Cerebellar cortex (tissue), 1 donor: Measurements from ENCODE around the gene FAM228A.
A peak's percentile ranks its signal among the peaks of the same experiment; 100 is the strongest.

Experiments used
- DNase-seq: peaks from one replicate; pipeline ENCODE4 v3.0.0-alpha.2; 2015; ENCODE audit warnings: low spot score

Gene FAM228A

GRCh38 chr2:24225499-24226242, 50.8 kb downstream of the FAM228A start:
- no peak for DNase-seq

GRCh38 chr2:24228470-24228869, 53.6 kb downstream of the FAM228A start:
- DNase-seq = peak; percentile 20

- no peak for DNase-seq
These were observed 56.6 kb downstream of the FAM228A start for GRCh38 chr2:24231461-24231881.

GRCh38 chr2:24233321-24233720, 58.5 kb downstream of the FAM228A start:
- no peak for DNase-seq

GRCh38 chr2:24237313-24237712, 62.5 kb downstream of the FAM228A start:
- no peak for DNase-seq

- no peak for DNase-seq
These were observed 63.3 kb downstream of the FAM228A start for GRCh38 chr2:24238158-24238557.

GRCh38 chr2:24239553-24239952, 64.7 kb downstream of the FAM228A start:
- no peak for DNase-seq
